GM18507 (cell line): Measurements from ENCODE around the gene CACNA1D.
A peak's percentile ranks its signal among the peaks of the same experiment; 100 is the strongest.

Experiments used
- DNase-seq: peaks from one replicate; pipeline ENCODE4 v3.0.0; 2011; ENCODE audit warnings: low read depth; ENCODE audit not compliant: insufficient read length; ENCODE audit errors: extremely low spot score
- FAIRE-seq: peaks from 2 replicates; lab custom pipeline; 2011; peaks lifted over from hg19 to GRCh38; lab: Jason Lieb, UNC

CACNA1D gene

GRCh38 chr3:53519065-53519709 lies 24.8 kb downstream of the CACNA1D start:
- FAIRE-seq (no peak), DNase-seq (no peak)

- no peak for DNase-seq
- FAIRE-seq = no peak
Observed at GRCh38 chr3:53523346-53523745, 28.9 kb downstream of the CACNA1D start.

GRCh38 chr3:53524566-53524965 lies 30.2 kb downstream of the CACNA1D start:
- no peak for DNase-seq
- no peak for FAIRE-seq

GRCh38 chr3:53525765-53526703 lies 31.6 kb downstream of the CACNA1D start:
- FAIRE-seq = no peak

GRCh38 chr3:53526704-53527055 lies 32.3 kb downstream of the CACNA1D start:
- DNase-seq (no peak), FAIRE-seq (no peak)

More at GRCh38 chr3:53525765-53526703, 31.6 kb downstream of the CACNA1D start:
- DNase-seq = no peak

- no peak for FAIRE-seq
- DNase-seq = no peak
Observed at GRCh38 chr3:53530205-53530604, 35.8 kb downstream of the CACNA1D start.

- no peak for DNase-seq
- FAIRE-seq = no peak
Observed at GRCh38 chr3:53531749-53532148, 37.3 kb downstream of the CACNA1D start.

- no peak for DNase-seq
- no peak for FAIRE-seq
Observed at GRCh38 chr3:53533472-53533871, 39.1 kb downstream of the CACNA1D start.

GRCh38 chr3:53534216-53534615 lies 39.8 kb downstream of the CACNA1D start:
- FAIRE-seq = no peak
- DNase-seq = no peak

- FAIRE-seq (no peak), DNase-seq (no peak)
Observed at GRCh38 chr3:53534676-53535400, 40.4 kb downstream of the CACNA1D start.

GRCh38 chr3:53536282-53536681 lies 41.9 kb downstream of the CACNA1D start:
- no peak for FAIRE-seq
- no peak for DNase-seq

GRCh38 chr3:53544357-53544756 lies 49.9 kb downstream of the CACNA1D start:
- no peak for DNase-seq
- peak; percentile 52 for FAIRE-seq

GRCh38 chr3:53545310-53545995 lies 51.0 kb downstream of the CACNA1D start:
- DNase-seq (no peak), FAIRE-seq (no peak)

- FAIRE-seq (no peak), DNase-seq (no peak)
Observed at GRCh38 chr3:53545996-53546359, 51.6 kb downstream of the CACNA1D start.

- FAIRE-seq = no peak
- DNase-seq = no peak
Observed at GRCh38 chr3:53547327-53547726, 52.9 kb downstream of the CACNA1D start.

- FAIRE-seq (no peak), DNase-seq (no peak)
Observed at GRCh38 chr3:53550005-53550620, 55.7 kb downstream of the CACNA1D start.

- FAIRE-seq = no peak
Observed at GRCh38 chr3:53551324-53551723, 56.9 kb downstream of the CACNA1D start.

GRCh38 chr3:53552730-53553129 lies 58.3 kb downstream of the CACNA1D start:
- DNase-seq = no peak

More at GRCh38 chr3:53551324-53551723, 56.9 kb downstream of the CACNA1D start:
- no peak for DNase-seq

GRCh38 chr3:53553200-53553599 lies 58.8 kb downstream of the CACNA1D start:
- FAIRE-seq (no peak), DNase-seq (no peak)

More at GRCh38 chr3:53552730-53553129, 58.3 kb downstream of the CACNA1D start:
- FAIRE-seq = no peak
